Right renal pelvis (tissue), 4 donors: ENCODE results near the gene ESPN. TPM values are rescaled to one million over a fixed set of nuclear protein-coding genes. Genes with fewer than 3 reads are reported as not detected.
A peak's percentile ranks its signal among the peaks of the same experiment; 100 is the strongest.
"Not testable (repeated sequence)": the region's sequence is repeated elsewhere in the genome, so short reads cannot be mapped to it uniquely, and the experiment has no call there.

Experiments used
- DNase-seq, 4 donors: peaks; one replicate each; pipeline ENCODE4 v3.0.0-alpha.2; 2013; ENCODE audit warnings: low read depth in 4 of 4, low spot score in 3 of 4, missing footprints in 1 of 4
- polyA plus RNA-seq, 4 donors: library from polyadenylated mRNA; unstranded; fragments of 120-200 nt; gene quantifications; one replicate each; pipeline ENCODE4 v1.2.1, GENCODE V29; 2013; ENCODE audit not compliant: insufficient read length in 4 of 4

ESPN gene
- polyA plus RNA-seq, 4 donors, result 10.1 to 21.6 (median 16.9) TPM

DNA sequence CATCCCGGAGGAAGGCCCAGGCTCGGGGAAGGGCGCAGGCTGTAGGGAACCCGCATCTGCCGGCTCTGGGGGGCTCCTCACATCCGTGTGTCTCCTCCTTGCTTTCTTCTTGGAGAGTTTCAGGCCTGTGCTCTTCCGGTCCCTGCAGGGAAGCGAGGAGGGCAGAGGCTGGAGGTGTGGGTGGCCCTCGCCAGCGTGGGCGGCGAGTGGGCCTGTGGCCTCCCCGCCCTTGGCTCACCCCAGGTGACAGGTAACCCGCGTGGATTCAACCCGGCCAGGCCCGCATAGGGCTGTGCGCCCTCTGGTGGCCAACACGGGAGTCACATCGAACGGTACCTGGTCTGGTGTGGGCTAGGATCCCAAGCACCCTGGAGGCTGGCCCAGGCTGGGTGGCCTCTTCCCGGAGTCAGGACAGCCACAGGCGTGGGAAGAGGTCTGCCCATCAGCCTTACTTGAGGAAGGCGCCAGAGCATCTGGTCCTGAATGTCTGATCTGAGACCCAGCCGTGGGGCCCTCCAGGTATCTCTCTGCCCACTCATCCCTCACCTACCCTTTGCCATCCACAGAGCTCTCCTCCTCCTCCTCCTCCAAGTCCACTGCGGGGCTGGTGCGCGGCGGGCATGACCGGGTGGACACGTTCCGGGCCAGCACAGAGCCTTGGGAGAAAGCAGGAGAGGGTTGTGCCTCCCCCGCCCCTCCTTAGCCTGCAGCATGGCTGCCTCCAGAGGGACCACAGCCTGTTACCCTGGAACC lies 51.0 kb downstream of the ESPN start:
- DNase-seq, result no peak

DNA sequence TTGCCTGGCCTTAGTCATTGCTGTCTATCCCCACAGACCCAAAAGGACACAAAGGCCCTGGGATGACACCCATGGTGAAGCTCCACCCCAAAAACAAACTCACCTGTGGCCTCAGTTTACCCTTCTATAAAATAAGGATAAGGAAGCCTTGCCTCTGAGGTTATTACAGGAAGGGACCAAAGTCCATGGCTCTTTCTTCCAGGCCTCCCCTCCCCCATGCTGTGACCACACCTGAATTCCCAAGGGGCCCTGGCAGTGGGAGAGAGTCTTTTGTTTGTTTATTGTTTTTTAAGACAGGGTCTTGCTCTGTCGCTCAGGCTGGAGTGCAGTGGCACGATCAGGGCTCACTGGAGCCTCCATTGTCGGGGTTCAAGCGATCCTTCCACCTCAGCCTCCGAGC lies 51.9 kb downstream of the ESPN start:
- no peak for DNase-seq

DNA sequence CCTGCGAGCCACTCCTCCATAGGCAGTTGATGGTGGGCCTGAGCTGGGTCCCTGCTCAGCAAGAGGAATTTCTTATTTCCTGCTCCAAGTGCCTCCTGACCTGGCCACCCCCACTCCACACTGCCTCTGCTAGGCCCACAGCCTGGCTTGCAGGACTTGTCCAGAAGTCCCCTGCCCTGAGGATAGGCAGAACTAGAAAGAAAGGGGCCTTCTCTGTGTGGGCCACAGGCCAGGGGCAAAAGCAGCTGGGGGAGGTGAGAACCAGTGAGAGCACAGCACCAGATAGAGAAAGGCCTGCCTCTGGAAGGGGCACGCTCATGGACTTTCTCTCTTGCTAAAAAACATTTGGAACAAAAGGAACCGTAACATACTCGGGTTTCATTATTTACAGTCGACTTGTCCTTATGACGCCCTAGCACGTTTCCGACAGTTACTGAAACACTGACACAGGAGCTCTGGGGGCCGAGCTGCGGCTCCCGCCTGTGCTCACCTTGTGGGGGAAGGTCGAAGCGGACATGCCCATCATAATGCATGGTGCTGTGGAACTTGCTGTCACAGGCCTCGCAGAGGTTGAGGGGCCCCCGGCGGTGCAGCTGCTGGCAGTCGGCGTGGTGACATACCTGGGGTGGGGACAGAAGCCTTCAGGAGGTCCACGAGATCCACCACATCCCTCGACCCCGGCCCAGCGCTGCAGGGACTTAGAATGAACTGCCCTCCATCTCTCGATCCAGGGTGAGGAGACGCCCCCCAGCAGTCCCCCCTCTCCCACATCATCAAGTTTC lies 52.7 kb downstream of the ESPN start:
- DNase-seq, result no peak

DNA sequence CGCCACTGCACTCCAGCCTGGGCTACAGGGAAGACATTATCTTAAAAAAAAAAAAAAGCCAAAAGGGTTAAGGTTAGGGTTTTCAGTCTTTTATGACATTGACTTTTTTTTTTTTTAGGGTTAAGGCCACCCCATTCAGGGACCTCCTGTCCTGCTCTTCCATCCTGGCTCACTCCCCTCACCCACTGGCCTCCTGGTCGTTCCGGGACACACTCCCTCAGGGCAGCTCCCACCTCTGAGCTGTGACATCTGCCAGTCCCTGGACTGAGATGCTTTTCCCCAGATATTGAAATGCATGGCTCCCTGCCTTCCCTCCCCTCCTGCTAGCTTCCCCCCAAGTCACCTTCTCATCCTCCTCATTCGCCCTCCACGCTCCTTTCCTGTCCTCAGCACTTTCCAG lies 57.2 kb downstream of the ESPN start:
- no peak for DNase-seq

DNA sequence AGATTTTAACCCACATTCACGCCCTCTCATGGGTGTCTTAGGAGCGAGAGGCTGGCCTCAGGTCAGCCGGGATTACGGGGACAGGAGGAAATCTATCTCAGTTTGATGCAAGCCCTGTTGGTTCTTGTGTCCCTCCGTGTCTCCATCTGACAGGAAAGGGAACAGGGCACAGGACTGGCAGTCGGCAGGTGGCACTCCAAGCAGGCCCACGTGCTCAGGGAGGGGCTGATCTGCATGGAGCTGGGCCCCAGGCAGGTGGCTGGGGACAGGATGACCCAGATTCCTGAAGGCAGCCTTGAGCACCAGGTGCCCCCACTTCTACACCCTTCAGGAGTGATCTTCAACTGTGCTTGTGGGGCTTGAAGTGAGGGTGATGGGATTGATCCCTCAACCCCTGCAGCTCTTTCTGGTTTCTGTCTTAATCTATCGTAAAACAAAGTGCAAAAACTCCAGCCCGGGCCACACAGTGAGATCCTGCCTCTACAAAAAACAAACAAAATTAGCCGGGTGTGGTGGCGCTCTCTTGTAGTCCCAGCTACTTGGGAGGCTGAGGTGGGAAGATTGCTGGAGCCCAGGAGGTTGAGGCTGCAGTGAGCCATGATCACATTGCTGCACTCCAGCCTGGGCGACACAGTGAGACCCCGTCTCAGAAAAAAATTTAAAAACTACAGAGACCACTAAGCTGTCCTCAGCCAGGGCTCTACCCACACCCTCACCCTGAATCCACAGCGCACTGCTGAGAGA lies 58.6 kb downstream of the ESPN start:
- no peak for DNase-seq

DNA sequence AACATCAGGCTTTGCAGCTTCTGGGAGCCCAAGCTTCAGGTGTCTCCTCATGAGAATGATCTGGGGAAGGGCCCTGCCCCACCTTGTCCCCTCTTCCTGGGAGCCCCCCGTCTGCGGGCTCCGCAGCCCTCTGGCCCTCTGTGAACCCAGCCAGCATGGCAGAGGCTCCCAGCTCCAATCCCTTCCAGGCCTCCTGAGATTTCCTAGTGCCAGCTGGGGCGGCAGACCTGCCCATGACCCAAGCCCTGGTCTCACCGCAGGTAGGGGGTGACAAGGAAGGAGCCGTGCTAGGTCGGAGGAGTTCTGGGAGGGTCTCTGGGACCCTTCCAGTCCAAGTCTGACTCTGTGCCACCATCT lies 59.2 kb downstream of the ESPN start:
- DNase-seq, result no peak

DNA sequence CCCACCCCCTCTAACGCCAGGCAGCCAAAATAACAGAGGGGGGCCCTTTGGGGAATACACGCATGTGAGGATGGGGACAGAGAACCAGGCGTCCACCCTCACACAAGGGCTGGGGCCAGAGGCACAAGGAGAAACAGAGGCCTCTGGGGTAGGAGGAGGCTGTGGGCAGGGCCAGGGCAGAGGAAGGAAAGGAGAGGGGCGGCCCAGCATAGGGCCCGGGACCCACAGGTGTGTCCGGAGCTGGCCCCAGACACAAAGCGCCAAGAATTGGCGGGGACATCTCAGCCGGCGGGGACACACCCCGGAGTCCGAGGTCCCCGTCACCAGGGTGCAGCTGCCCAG lies 60.2 kb downstream of the ESPN start:
- no peak for DNase-seq

DNA sequence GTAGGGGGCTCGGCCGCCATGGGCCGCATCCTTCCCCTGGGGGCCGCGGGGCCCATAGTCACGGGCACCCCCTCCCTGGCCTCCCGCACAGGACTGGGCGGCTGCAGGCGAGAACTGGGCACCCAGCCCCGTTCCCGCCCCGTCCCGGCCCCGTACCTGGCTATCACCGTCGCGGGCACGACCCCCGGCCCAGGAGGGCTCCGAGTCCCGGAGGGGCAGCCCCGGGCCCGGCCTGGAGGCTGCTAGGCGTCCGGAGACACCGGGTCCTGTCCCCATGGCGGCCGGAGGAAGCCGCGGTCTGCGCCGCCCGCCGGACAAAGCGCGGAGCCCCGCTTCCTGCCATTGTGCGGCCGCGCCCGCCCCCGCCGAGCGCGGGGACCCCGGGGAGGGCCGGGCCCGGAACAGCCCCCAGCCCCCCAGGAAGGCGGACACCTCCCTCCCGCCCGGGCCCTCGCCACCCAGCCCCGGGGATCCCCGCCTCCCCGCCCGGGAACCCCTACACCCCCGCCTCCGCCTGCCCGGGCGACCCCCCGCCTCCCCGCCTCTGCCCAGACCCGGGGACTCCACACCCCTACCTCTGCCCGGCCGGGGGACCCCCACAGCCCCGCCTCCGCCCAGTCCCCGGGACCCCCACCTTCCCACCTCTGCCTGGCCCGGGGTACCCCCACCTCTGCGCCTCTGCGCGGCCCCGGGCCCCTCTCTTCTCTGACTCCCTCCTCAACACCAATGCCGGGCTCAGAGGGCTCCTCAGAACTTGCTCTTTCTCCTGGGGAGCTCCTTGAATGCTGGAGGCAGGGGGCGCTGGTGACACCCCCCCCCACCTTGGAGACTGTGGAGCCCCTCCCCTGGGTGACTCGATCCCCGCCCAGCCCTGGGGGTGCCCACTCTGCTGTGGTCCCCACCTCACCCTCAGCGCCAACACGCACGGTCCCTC lies 60.9 kb downstream of the ESPN start:
- no peak for DNase-seq

DNA sequence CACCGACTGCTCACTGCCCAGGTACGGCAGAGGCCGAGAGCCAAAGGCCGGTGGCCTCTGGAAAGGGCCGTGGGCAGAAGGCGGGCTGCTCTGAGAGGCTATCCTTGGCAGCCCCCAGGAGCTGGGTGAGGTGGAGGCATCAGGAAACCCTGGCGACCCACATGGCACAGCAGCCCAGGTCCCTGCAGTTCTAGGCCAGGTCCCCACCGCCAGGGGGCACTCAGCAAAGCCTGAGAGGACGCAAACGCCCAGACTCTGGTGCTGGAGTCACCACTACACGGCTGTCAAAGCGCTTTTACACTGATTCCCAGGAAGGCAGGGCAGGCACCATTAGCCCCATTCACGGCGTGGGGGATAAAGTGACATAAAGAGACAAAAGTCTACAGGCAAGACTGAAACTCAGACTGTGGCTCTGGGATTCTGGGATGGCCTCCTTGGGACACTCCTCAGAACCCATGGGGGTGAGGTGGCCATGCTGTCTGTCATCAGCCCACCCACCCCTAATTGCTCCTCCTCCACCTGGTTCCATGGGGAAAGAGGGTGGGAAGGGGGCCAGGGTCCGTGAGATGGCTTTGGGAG lies 61.9 kb downstream of the ESPN start:
- peak; percentile 73 to 86 (median 81) for DNase-seq

DNA sequence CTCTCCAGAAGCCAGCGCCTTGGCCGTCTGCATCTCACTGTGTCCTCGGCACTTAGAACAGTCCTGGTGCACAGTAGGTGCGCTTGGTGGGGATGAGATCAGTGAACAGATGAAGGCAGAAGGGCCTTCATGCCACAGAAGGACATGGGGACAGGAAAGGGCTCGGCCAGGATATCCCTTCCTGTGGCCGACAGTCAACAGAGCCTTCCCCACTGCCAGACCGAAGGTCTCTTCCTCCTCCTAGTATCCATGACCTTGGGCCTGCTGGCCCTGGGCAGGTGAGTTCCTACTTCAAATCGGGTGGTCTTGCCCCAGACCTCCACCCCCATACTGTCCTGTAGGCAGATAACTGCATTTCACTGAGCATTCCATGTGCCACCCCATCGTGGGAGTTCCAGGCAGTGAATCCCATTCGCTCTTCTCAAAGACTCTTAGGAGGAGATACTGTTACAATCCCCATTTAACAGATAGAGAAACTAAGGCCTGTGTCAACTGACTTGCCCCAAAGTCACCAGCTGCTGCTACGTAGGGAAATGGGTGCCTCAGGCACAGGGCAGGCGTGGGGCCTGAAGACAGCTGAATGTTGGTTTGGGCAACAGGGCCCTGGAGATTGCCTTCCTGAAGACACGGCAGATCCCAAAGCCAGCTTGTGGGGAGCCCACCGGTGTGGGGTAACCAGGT lies 63.4 kb downstream of the ESPN start:
- no peak for DNase-seq

DNA sequence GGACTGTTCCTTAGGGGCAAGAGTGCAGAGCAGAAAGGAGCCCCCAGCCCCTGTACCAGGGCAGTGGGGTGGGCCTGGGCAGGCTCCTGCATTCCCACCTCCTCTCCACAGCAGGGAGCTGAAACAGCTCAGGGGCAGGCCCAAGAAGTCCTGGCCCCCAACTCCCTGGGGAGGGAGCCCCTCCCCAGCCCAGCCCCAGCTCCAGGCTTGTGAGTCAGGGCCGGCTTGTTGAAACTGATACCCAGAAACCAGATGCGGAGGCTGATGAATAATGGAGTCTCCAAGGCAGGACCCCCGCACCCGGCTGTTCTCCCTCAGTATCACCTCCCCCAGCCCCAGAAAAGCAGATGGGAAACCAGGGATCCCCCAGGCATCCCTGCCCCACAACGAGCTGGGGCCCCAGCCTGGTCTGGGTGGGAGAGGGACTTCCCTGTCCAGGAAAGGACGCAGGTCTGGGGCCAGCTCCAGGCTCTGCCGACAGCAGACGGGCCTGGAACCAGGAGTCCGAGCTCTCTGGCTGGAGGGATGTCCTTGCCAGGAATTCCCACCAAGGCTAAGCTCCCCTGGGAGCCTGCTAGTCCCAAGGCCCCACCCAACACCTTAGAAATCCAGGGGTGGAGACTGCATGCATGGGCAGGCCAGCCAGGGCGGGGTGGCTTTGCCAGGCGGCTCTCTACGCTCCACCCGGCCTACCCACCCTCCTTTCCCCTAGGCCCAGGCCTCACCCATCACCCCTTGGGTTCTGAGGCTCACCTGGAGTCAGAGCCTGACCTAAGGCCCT lies 64.2 kb downstream of the ESPN start:
- DNase-seq, result no peak

DNA sequence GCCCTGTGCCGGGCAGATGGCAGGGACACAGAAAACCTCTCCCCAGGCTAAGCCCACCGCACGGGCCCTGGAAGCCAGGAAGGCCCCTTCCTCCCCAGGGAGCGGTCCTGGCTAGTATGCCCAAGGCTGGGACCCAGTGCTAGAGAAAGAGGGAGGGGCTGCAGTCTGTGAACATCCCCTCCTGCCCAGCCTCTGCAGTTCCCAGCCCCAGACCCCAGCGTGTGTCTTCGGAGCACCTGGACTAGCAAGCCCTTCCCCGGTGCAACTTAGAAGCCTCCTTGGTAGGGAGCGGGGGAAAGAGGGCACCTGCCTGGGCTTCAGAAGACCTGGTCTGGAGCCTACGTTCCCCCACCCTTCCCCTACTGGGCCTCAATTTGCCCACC lies 64.8 kb downstream of the ESPN start:
- DNase-seq, result no peak

DNA sequence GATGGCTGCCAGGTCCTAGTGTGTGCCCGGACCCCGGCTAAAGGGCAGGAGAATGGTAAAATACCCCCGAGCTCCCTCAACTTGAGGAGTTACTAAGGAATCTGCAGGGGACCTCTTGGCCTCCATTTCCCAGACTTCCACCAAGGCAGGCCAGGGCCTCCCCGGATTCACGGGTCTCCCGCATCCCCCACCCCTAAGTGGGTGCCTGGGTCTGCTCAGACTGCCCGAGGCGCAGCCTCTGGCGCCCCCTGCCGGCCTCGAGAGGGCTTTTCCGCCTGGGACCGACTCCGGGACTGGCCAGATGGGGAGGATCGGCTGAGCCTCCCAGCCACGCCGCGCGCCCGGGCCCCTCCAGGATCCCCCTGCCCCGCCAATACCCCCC lies 65.2 kb downstream of the ESPN start:
- DNase-seq, result peak in 2 of 4 donors; percentile 48 to 70

DNA sequence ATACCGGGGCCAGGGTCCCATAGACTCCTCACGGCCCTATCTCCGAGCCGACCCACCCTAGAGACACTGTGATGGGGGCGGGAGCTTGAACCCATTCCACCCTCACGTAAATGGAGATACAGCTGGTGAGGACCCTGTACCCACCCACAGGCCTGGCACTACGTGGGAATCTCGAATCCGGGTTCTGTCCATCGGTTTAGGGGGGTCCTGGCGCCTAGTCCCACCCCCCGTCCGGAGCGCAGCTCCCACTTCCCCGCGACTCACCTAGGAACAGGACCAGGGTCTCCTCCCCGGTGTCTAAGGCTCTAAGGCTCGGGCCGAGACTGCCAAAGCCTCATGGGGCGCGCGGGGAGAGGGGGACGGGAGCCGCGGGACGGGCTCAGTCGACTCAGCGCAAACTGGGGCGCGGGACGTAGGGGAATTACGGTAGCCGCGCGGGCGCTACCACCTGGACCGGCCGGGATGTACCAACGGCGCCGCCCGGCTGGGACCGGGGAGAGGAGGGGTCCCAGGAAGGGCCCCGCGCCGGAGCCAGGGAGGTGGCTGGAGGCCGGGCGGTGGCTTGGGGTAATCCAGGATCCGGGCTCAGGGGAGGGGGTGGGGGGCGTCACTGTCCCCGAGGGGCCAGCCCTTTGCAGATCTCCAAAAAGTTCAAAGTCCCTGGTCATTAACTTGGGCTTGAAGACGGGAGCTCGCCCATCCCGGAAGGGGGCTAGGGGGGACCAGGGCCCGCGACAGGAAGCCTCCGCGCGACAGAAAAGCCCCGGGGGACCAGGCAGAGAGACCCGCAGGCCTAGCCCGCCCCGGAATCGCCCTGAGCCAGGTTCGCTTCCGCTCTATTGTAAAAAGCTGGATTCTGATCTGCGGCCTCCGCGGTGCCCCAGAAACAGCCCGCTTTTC lies 65.9 kb downstream of the ESPN start:
- peak in 3 of 4 donors; percentile 57 to 65 (median 61) for DNase-seq

DNA sequence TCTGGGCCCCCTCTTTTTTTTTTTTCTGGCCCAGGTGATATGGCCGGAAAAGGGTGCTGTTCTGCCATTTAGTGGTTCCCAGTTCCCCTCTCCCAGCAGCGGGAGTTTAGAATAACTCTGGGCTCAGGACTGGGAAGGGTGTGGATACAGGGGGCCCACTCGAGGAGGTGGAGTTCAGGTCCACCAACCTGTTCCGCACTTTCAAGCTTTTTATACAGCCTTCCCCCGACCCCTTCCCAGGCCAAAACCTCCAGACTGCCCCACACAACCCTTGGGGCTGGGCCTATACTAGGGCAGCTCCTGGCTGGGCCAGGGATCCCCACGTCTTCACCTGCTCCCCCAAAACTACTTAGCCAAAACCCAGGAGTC lies 66.5 kb downstream of the ESPN start:
- no peak for DNase-seq

DNA sequence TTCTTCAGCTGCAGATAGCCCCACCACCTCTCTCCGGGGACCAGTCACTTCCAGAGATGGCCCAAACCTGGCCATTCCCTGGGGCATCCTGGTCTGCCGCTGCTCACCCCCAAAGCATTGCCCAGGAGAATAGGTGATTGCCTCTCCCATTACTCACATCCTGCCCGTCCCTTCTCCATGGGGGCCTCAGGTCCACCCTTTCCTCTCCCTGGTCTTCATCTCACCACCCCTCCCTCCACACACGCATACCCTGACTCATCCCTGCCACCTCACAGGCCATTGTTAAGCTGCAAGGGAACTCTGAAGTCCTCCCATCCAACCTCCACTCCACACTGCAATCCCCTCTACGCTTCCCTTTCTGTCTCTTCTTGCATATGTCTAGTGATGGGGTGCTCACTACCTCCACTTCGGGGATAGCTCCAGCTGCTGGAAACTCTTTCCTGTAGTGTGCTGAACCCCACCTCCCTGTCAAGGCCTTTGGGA lies 66.9 kb downstream of the ESPN start, which contains the start of gene PLEKHG5:
Gene PLEKHG5 (minus strand): TSS at position 188 of the 483 bp plus-strand sequence. CDS start 14,096 bp downstream, outside the sequence.
- DNase-seq, result no peak

DNA sequence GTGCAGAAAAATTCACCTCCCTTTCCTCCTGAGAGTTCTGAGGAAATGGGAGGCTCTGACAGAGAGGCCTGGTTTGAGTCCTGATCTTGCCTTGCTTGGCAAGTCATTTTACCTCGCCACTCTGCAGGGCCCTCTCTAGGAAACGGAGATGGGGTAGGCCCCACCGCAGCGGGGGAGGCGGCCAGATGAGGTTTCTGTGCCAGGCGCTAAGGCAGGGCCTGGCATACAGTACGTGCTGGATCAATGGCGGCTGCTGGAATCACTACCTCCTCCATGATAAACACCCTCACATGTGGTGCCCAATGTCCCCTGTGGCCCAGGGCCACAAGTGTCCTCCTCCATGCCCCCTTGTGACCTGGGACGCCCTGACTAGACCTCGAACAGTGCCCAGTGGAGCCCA lies 67.4 kb downstream of the ESPN start:
- no peak for DNase-seq

DNA sequence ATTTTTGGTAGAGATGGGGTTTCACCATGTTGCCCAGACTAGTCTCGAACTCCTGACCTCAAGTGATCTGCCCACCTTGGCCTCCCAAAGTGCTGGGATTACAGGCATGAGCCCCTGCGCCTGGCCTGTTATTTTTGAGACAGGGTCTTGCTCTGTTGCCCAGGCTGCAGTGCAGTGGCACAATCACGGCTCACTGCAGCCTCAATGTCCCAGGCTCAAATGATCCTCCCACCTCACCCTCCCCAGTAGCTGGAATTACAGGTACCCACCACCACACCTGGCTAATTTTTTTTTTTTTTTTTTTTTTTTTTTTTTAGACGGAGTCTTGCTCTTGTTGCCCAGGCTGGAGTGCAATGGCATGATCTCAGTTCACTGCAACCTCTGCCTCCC lies 69.3 kb downstream of the ESPN start:
- not testable (repeated sequence) for DNase-seq
